ENCODE measurements around the gene TGFBI.

TGFBI gene

DNA sequence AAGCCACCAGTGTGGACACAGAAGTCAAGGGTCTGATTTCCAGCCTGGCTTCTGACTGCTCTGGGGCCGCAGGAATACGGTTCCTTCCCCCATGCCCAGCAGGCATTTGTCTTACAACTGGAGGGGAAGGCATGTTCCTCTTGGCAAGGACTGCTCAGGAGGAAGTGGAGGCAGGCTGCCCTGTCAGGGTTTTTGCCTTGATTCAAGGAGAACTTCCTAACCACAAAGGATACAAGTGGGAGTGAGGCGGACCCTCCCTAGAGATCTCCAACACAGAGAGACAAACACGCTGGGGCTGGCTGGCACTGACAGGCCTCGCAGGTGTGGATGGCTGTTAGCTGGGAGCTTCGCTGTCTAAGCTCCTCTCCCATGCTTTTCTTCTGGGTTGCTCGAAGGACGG, 19.1 kb downstream of the TGFBI start:
- DNase-seq (ENCODE audit: low read depth), result no peak

DNA sequence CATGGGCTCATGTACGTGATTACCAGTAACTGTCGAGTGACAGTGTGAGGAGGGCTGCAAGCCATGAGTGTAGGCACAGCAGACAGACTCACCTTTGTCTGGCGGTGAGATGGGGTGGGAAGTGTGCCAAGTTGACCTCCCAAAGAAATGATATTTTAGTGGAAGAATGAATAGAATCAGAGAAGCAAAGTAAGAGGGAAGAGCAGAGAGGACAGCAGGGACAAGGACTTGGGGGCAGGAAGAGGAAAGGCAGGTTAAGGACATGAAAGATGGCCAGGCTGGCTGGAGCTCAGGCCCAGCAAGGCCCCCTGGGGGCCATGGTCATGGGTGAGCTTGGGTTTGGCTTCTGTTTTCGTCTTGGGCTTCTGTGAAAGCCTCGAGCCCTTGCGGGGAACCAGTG, 20.2 kb downstream of the TGFBI start:
- DNase-seq (ENCODE audit: low read depth), result no peak

- no peak for DNase-seq (ENCODE audit: low read depth)
Measured at GRCh38 chr5:136051486-136052220, 22.9 kb downstream of the TGFBI start.

DNA sequence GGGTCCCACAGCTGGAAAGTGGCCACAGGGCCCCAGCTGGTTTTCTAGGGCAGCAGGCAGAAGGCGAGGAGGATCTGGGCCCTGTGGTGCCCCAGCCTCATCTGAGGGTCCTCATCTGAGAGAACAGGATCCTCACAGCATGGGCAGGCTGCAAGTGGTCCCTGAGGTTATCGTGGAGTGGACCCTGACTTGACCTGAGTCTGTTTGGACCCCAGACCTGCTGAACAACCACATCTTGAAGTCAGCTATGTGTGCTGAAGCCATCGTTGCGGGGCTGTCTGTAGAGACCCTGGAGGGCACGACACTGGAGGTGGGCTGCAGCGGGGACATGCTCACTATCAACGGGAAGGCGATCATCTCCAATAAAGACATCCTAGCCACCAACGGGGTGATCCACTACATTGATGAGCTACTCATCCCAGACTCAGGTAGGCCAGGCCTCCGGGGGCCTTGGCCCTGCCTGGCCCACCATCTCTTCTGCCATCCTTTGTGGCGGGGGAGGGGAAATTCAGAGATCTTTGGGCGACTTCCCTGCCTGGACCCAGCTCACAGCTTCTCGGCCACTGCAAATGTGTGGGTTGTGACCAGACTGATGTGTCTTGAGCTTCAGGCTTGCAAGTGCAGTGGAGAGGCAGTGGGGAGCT, 24.0 kb downstream of the TGFBI start:
- DNase-seq (ENCODE audit: low read depth), result no peak

DNA sequence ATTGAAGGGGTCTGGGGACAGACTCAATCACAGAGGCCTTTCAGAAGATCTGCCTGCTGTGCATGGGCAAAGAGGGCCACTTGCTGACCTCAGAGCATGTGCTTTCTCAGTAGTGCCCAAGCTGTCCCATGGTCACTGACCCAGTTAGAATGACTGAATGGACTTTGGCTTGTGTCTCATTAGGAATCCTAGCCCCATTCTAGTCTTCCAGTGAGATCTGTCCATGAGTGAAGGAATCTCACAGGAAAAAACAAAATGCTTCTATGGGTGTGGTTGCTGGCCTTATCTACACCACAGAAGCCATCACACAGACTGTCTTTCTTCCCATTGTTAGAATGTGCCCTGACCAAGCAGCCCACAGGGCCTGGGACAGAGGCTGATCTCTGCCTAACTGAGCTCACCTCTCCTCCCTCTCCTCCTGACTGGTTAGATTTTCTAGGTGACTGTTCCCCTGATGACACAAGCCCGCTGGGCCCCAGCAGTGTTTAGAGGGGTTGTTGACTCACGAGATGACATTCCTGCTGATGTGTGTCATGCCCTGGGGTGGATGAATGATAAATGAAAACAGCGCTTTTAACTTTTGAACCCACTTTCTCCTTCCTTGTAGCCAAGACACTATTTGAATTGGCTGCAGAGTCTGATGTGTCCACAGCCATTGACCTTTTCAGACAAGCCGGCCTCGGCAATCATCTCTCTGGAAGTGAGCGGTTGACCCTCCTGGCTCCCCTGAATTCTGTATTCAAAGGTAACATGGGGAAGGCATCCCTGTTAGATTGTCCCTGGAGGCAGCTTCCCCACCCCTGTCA, 24.8 kb downstream of the TGFBI start:
- DNase-seq (ENCODE audit: low read depth), result no peak

GRCh38 chr5:136054142-136055019, 25.6 kb downstream of the TGFBI start:
- no peak for DNase-seq (ENCODE audit: low read depth)

DNA sequence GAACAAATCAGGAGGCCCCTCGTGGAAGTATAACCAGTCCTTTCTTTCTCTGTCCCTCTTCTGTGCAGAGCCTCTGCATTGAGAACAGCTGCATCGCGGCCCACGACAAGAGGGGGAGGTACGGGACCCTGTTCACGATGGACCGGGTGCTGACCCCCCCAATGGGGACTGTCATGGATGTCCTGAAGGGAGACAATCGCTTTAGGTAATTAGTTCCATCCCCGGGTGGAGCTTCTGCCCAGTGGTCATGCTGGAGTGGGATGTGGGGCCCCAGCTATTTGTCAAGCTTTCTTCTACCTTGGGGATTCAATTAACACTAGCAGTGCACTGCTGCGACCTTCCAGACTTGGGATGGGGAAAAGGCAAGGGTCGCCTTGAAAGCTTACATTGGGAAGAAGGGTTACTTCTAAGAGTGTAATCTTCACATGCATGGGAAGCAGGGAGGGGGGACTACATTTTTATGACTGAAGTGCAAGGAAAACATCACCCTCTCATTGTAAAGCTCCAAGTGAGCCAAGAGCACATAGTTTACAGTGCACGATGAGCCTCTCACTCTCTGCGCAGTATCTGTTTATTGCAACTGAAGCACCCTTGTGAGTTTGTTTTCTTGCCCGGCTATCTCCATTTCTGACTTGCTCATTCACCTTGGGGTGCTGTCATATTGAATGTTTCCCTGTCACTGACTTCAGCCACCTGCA, 27.0 kb downstream of the TGFBI start:
- no peak for DNase-seq (ENCODE audit: low read depth)

GRCh38 chr5:136056336-136056735, 27.5 kb downstream of the TGFBI start:
- no peak for DNase-seq (ENCODE audit: low read depth)

GRCh38 chr5:136056771-136057335, 28.1 kb downstream of the TGFBI start:
- DNase-seq (ENCODE audit: low read depth), result no peak

GRCh38 chr5:136057401-136058038, 28.7 kb downstream of the TGFBI start:
- DNase-seq (ENCODE audit: low read depth), result no peak

- DNase-seq (ENCODE audit: low read depth), result no peak
Measured at GRCh38 chr5:136058039-136058971, 29.5 kb downstream of the TGFBI start.

- no peak for DNase-seq (ENCODE audit: low read depth)
Measured at GRCh38 chr5:136058972-136059354, 30.2 kb downstream of the TGFBI start.

- DNase-seq (ENCODE audit: low read depth), result no peak
Measured at GRCh38 chr5:136060963-136061362, 32.2 kb downstream of the TGFBI start.

- DNase-seq (ENCODE audit: low read depth), result no peak
Measured at GRCh38 chr5:136061630-136062365, 33.0 kb downstream of the TGFBI start.

DNA sequence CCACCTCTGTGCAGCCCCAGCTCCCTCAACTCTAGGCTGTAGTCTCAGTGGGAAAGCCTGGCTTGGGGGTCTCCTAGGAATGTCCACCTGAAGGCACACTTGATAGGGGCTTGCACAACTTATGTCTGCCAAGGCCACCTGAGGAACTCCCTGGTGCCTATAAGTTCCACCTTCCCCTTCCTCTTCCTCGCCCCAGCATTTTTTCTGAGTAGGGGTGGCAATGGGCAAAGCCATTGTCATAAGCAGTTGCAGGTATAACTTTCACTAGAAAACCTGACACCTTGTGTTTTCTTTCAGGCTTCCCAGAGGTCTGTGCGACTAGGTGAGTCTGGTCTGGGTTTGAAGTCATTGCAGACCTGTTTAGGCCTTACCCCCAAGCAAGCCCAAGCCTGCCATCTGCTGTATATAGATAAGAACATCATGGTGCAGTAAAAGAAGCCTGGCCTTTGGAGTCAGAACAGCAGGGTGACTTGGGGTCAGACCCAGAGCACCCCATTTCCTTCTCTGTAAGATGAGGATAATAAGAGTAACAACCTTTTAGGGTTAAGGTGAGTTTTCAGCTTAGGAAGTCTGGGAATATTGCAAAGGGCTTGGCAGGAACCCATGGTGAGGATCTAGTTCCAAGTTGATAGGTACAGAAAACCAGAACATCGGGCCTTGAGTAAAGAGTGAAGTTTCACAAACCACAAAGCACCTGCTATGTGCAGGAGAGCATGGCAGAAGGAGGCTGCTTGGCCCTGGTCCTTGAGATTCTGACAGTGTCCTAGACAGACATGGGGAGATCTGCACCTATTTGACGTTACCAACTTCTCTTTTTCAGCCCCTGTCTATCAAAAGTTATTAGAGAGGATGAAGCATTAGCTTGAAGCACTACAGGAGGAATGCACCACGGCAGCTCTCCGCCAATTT, 33.8 kb downstream of the TGFBI start:
- DNase-seq (ENCODE audit: low read depth), result peak; percentile 9

- DNase-seq (ENCODE audit: low read depth), result no peak
Measured at GRCh38 chr5:136063778-136064465, 35.1 kb downstream of the TGFBI start.

- DNase-seq (ENCODE audit: low read depth), result no peak
Measured at GRCh38 chr5:136064510-136064909, 35.7 kb downstream of the TGFBI start.
